ENCODE measurements around the gene ATP6V1B1.
A peak's percentile ranks its signal among the peaks of the same experiment; 100 is the strongest.

- TF ChIP-seq, protein P1, sequence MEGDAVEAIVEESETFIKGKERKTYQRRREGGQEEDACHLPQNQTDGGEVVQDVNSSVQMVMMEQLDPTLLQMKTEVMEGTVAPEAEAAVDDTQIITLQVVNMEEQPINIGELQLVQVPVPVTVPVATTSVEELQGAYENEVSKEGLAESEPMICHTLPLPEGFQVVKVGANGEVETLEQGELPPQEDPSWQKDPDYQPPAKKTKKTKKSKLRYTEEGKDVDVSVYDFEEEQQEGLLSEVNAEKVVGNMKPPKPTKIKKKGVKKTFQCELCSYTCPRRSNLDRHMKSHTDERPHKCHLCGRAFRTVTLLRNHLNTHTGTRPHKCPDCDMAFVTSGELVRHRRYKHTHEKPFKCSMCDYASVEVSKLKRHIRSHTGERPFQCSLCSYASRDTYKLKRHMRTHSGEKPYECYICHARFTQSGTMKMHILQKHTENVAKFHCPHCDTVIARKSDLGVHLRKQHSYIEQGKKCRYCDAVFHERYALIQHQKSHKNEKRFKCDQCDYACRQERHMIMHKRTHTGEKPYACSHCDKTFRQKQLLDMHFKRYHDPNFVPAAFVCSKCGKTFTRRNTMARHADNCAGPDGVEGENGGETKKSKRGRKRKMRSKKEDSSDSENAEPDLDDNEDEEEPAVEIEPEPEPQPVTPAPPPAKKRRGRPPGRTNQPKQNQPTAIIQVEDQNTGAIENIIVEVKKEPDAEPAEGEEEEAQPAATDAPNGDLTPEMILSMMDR (IDR thresholded peaks at IDR 0.05), result peak; percentile 50 to 86
- TF ChIP-seq EP300 (IDR thresholded peaks at IDR 0.05), result no peak
Measured at GRCh38 chr2:70964596-70965386, 29.1 kb downstream of the ATP6V1B1 start.

Data from suprapubic skin (tissue), 3 donors.